GM12873 (cell line): ENCODE results near the gene PACS2.

Experiments
- TF ChIP-seq, protein P1 (sequence below): IDR thresholded peaks from 2 replicates; pipeline ENCODE4 v1.5.1; 2012; ENCODE audit warnings: low read depth, mild to moderate bottlenecking, moderate library complexity, low read length, control low read depth; ENCODE audit not compliant: insufficient read depth; ENCODE audit errors: missing control alignments

The PACS2 gene

DNA sequence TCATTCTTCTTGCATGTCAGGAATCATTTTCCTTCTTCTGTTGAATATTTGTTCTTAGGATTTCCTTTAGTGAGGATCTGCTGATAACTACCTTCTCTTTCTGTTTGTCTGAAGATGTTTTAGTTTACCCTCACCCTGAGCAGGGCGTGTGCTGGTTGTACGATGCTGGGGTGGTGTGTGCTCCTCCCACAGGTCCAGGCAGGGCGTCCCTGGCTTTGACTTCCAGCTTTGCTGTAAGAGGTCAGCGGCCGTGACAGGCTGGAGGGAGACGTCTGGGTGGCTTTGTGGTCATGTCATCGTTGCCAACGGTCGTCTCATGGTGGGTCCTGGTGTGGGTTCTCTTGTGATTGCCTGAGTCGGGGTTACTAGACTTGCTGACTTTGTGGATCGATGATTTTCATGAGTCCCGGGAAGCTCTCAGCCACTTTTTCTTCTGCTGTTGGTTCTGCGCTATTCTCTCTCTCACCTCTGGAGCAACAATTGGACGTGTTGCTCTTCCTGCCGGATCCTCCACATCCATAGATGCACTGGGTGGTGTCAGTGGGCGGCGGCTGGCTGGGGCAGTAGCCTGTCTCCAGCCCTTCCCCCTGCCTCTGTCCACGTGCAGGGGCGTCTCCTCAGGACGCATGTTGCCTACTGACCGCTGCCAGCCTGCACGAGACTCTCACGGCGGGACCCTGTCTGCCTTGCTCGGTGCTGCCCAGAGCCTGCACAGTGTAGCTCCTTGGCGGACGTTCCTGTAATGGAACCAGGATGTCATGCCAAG lies 8.4 kb downstream of the PACS2 start:
- TF ChIP-seq, protein P1, sequence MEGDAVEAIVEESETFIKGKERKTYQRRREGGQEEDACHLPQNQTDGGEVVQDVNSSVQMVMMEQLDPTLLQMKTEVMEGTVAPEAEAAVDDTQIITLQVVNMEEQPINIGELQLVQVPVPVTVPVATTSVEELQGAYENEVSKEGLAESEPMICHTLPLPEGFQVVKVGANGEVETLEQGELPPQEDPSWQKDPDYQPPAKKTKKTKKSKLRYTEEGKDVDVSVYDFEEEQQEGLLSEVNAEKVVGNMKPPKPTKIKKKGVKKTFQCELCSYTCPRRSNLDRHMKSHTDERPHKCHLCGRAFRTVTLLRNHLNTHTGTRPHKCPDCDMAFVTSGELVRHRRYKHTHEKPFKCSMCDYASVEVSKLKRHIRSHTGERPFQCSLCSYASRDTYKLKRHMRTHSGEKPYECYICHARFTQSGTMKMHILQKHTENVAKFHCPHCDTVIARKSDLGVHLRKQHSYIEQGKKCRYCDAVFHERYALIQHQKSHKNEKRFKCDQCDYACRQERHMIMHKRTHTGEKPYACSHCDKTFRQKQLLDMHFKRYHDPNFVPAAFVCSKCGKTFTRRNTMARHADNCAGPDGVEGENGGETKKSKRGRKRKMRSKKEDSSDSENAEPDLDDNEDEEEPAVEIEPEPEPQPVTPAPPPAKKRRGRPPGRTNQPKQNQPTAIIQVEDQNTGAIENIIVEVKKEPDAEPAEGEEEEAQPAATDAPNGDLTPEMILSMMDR: no peak

DNA sequence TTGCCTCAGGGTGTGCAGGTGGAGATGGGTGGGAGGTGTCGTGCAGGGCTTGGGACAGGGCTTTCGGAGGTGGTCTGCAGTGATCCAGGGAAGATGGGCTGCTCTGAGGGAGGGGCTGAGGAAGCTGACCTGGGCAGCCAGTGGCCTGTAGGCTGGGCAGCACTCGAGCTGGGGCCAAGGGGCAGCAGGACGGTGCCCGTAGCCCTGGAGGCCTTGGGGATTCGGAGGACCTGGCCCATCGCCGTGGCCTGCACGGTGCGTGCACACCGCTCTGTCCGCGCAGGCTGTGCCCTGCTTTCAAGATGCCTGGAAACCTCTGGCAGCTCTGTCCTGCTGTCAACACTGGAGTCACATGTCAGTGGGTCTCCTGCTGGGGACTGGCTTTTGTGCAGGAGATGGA lies 9.1 kb downstream of the PACS2 start:
- TF ChIP-seq, protein P1: no peak

DNA sequence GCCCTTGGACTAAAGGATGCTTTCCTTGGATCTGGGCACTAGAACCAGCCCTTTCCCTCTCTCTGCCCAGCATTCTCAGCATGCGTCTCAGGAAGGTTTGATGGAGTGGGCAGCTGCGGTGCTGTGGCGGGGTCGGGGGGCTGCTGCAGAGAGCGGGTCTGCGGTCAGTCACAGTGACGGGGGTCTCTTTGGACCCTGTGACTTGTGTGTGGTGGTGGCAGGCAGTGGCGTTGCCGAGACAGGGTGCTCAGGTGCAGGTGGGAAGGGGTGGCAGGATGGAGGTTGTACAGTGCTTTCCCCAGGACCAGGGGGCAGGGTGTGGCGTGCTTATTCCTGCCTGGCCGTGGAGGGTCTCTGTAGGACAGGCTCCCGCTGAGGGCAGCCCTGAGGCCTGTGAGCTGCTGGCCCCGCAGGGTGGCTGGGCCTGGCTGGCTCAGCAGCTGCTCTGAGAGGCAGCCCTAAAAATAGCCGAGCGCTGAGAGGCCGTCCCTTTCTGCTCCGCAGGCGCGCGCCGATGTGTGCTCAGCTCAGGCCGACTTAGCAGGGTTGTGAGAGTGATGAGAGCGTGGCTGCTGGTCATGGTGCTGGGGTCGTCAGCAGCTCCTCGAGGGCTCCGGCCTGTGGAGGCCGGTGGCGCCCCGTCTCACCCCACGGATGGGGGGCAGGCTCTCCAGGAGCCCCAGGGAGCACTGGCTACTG lies 9.7 kb downstream of the PACS2 start:
- TF ChIP-seq, protein P1: no peak

DNA sequence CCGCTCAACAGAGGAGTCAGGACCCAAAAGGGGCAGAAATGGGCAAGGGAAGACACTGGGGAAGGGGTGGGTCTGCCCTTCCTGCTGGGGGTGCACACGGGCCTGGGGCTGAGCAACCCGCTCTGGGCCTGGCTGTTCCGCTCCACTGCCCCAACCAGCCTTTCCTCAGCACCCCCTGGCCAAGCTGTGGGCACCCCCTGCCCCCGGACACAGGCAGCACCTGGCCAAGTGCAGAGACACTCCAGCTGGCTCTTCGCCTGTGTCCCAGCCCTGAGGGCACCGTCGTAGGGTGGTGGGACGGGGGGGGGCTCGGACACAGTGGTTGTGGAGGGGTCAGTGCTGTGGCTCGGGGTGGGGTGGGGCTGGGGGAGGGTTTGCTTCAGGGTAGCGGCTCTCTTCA lies 10.3 kb downstream of the PACS2 start:
- TF ChIP-seq, protein P1: no peak

DNA sequence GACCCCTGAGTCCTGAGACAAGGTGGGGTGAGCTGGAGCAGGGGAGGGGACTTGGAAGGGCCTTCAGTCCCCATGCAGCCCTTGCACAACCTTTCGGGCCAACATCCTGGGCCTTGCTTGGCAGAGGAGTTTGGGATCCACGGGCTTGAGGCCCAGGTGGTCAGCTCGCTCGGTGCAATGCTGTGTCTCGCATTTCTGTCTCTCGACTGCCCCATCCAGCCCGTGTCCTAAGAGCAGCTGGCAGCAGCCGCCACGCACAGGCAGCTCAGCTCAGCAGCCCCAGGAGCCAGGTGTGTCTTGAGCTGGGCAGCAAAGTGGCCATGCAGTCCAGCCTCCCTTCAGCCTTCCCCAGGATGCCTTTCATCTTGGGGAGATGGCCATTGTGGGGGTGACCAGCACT lies 10.8 kb downstream of the PACS2 start:
- TF ChIP-seq, protein P1: no peak

DNA sequence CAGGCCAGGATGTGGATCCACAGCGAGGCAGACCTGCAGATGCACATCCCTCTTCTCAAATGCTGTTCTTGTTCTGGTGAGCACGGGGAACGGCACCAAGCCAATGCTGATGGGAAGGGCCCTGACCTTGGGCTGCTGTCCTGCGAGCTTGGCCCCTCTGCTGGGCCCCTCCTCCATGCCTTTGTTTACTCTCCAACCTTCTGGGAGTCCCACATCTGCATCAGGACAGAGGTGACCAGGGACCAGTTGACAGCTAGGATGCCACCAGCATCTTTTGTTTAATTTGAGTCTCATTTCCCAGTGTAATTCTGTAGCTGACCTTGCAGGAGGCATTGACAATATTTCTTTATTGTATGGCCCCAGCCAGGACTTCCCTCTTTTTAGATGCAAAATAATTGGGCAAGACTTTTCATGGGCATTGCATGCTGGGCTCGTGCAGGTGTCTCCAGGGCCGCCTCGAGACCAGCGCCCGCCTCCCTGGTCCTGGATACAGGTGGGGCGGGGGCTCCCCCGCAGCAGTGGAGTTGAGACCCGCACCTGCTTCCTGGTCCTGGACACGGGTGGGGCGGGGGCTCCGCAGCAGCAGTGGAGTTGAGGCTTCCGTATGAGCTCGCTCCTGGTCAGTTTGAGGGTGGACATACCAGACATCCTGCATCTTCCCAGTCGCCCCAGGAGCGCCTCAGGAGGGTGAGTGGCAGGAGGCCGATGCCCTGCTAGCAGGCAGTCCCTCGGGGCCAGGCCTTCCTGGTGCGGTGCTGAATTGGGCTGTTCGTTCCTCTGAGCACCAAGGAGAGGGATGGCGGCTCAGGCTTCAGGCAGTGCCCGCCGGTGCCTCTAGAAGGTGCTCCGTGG lies 11.4 kb downstream of the PACS2 start:
- TF ChIP-seq, protein P1: no peak

DNA sequence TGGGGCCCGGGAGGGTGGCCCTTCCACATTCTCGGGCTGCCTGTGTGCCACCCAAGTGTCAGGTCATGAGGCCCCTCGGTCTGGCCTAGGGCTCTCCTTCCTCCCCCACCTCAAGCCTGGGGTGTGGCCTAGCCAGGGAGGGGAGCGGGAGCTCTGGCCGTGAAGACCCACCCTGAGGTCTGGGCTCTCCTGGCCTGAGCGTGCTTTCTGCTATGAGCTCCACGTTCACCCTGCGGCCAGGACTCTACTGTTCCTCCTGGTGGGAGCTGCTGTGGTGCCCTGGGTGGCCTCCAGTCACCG lies 12.0 kb downstream of the PACS2 start:
- TF ChIP-seq, protein P1: no peak
